Smooth muscle cell (in vitro differentiated cells): ENCODE results near the gene TNK2. TPM values are rescaled to one million over a fixed set of nuclear protein-coding genes. Genes with fewer than 3 reads are reported as not detected.
"Not testable (repeated sequence)": the region's sequence is repeated elsewhere in the genome, so short reads cannot be mapped to it uniquely, and the experiment has no call there.

Source experiments
- DNase-seq: peaks from one replicate; lab custom pipeline; 2025; ENCODE audit not compliant: unreplicated experiment; lab: John Stamatoyannopoulos, UW
- H2AFZ ChIP-seq: fragments of 200-600 bp; sonication (generic); 2 replicates; pipeline ENCODE4 v1.6.0; 2016; ENCODE audit warnings: antibody characterized with exemption, low read depth, mild to moderate bottlenecking
- H3F3A ChIP-seq: fragments of 200-600 bp; sonication (generic); 2 replicates; pipeline ENCODE4 v1.6.0; 2017; ENCODE audit warnings: antibody characterized with exemption, low read depth
- H3K27ac ChIP-seq: fragments of 200-600 bp; sonication (generic); 2 replicates; pipeline ENCODE4 v1.5.1; 2016; ENCODE audit warnings: low read depth, mild to moderate bottlenecking
- H3K27me3 ChIP-seq: fragments of 200-600 bp; sonication (generic); 2 replicates; pipeline ENCODE4 v1.6.1; 2016; ENCODE audit warnings: low read depth, mild to moderate bottlenecking
- H3K36me3 ChIP-seq: fragments of 200-600 bp; sonication (generic); 2 replicates; pipeline ENCODE4 v1.5.1; 2016; ENCODE audit warnings: low read depth
- H3K4me1 ChIP-seq: fragments of 200-600 bp; sonication (generic); 2 replicates; pipeline ENCODE4 v1.5.1; 2016; ENCODE audit warnings: low read depth
- H3K4me2 ChIP-seq: fragments of 200-600 bp; sonication (generic); 2 replicates; pipeline ENCODE4 v1.6.0; 2016; ENCODE audit warnings: mild to moderate bottlenecking
- H3K4me3 ChIP-seq: fragments of 200-600 bp; sonication (generic); 2 replicates; pipeline ENCODE4 v1.5.1; 2016; ENCODE audit warnings: mild to moderate bottlenecking
- H3K79me2 ChIP-seq: fragments of 200-600 bp; sonication (generic); 2 replicates; pipeline ENCODE4 v1.6.0; 2016; ENCODE audit warnings: low read depth, mild to moderate bottlenecking
- H3K9ac ChIP-seq: fragments of 200-600 bp; sonication (generic); 2 replicates; pipeline ENCODE4 v1.6.0; 2016; ENCODE audit warnings: low read depth
- H3K9me3 ChIP-seq: fragments of 200-600 bp; sonication (generic); replicated peaks from 2 replicates; pipeline ENCODE4 v1.5.1; 2016; ENCODE audit warnings: low read depth
- H4K20me1 ChIP-seq: fragments of 200-600 bp; sonication (generic); 2 replicates; pipeline ENCODE4 v1.6.0; 2016; ENCODE audit warnings: low read depth
- WGBS: methylation state at CpG from one replicate; pipeline ENCODE4 v1.1.7; 2016; ENCODE audit warnings: low lambda C conversion rate; 5-methylcytosine and 5-hydroxymethylcytosine counted together
- polyA plus RNA-seq: library from polyadenylated mRNA; unstranded; fragments of >200 nt; fragmentation: Nextera tagmentation; extraction: Ambion mirVana; gene quantifications from 2 replicates; pipeline ENCODE4 v1.2.1, GENCODE V29; 2016
- total RNA-seq: library from RNA; depleted of rRNA; stranded (reverse); fragments of >200 nt; gene quantifications from 2 replicates; pipeline ENCODE4 v1.2.3, GENCODE V29; 2014
- TF ChIP-seq, protein P1 (sequence below): fragments of 200-600 bp; sonication (generic); IDR thresholded peaks from 2 replicates; pipeline ENCODE4 v1.5.1; 2017; ENCODE audit warnings: borderline replicate concordance, mild to moderate bottlenecking, antibody characterized with exemption; ENCODE audit not compliant: insufficient read depth, poor library complexity, severe bottlenecking

Gene TNK2
- total and polyA plus RNA-seq, 2 experiments from 2014 or later: 2.8 to 10.6 TPM

DNA sequence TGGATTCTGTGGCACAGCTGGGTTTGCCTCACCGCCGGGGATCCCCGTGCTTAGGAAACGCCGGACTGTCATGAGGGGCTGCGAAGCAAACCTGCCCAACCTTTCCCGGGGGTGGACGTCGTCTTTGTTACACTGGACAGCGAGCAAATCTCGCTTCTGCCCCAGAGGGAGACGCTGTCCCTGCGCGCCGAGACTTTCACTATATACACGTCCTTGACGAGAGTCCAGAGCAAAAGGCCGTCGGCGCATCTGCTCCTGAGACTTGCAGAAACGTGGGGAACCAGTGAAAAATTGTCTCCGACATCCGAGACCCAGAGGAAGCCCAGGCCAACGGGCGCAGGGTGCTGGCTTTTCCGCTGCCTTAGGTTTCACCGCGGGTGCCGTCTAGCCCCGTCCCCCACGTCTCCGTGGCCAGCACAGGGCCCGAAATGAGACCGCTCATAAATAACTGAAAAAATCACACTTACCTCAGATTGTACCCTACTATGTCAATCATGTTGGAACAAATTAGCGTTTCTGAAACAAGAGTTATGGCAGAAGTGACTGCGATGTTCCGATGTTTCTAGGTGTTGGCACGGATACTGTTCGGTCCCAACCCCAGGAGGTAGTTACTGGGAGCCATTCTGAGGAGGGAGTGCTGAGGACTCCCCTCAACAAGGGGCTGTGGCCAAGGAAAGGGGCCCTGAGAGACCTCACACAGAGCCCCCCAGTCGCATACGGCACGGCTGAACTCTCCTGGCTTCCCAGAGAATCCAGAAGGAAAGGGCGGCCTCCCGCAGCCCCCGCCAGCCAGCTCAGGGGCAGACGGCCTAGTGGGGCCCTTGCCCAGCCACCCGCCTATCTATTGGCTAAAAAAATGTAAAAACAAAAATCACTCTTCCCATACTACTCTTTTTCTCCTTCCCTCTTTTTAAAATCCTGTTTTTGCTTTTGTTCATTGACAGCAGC, 82.2 kb downstream of the TNK2 start:
- no peak for DNase-seq
- 96% methylated on average over 47 of the region's 47 CpGs for WGBS

DNA sequence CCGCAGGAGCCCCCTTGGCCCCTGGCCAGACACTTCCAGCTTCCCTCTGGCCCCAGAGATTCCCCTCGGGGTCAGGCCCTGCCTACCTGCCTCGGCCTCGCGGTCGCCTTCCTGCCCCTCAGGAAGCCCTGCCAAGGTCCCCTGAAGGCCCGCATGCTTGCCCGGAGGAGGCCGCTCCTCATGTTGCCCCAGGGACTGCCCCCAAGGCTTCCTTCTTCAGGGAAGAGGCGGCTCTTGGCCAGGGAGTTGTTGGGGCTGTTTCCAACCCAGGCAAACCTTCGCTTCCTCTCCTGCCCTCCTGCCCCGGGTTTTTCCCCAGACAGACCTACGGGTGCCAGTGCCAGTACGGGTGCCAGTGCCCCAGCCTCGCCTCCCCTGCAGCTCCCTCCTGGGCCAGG, 83.2 kb downstream of the TNK2 start:
- Histone ChIP-seq H3K4me3 (no peak overlapping the region), H3F3A (no peaks in the 10 kb centered on the region), H3K9me3 (no peaks in the 10 kb centered on the region), H3K36me3 (no peaks in the 10 kb centered on the region), H3K4me1 (no peaks in the 10 kb centered on the region), H2AFZ (no peak overlapping the region), H3K4me2 (no peak overlapping the region), H3K27ac (no peak overlapping the region), H3K9ac (no peak overlapping the region), H4K20me1 (no peaks in the 10 kb centered on the region), H3K79me2 (no peaks in the 10 kb centered on the region), H3K27me3 (no peaks in the 10 kb centered on the region)
- 94% methylated on average over 15 of the region's 15 CpGs for WGBS
- DNase-seq: no peak
- TF ChIP-seq, protein P1, sequence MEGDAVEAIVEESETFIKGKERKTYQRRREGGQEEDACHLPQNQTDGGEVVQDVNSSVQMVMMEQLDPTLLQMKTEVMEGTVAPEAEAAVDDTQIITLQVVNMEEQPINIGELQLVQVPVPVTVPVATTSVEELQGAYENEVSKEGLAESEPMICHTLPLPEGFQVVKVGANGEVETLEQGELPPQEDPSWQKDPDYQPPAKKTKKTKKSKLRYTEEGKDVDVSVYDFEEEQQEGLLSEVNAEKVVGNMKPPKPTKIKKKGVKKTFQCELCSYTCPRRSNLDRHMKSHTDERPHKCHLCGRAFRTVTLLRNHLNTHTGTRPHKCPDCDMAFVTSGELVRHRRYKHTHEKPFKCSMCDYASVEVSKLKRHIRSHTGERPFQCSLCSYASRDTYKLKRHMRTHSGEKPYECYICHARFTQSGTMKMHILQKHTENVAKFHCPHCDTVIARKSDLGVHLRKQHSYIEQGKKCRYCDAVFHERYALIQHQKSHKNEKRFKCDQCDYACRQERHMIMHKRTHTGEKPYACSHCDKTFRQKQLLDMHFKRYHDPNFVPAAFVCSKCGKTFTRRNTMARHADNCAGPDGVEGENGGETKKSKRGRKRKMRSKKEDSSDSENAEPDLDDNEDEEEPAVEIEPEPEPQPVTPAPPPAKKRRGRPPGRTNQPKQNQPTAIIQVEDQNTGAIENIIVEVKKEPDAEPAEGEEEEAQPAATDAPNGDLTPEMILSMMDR: no peak

More for the DNA sequence above, 82.2 kb downstream of the TNK2 start:
- no peaks in the 10 kb centered on the region for H3K79me2 ChIP-seq
- H3F3A ChIP-seq: no peaks in the 10 kb centered on the region
- no peak overlapping the region for H3K9ac ChIP-seq
- H3K27ac ChIP-seq: no peak overlapping the region
- no peak overlapping the region for H2AFZ ChIP-seq
- no peaks in the 10 kb centered on the region for H4K20me1 ChIP-seq
- no peaks in the 10 kb centered on the region for H3K9me3 ChIP-seq
- no peaks in the 10 kb centered on the region for H3K27me3 ChIP-seq
- no peaks in the 10 kb centered on the region for H3K36me3 ChIP-seq
- no peak overlapping the region for H3K4me2 ChIP-seq
- no peaks in the 10 kb centered on the region for H3K4me1 ChIP-seq
- no peak overlapping the region for H3K4me3 ChIP-seq
- TF ChIP-seq, protein P1: no peak

DNA sequence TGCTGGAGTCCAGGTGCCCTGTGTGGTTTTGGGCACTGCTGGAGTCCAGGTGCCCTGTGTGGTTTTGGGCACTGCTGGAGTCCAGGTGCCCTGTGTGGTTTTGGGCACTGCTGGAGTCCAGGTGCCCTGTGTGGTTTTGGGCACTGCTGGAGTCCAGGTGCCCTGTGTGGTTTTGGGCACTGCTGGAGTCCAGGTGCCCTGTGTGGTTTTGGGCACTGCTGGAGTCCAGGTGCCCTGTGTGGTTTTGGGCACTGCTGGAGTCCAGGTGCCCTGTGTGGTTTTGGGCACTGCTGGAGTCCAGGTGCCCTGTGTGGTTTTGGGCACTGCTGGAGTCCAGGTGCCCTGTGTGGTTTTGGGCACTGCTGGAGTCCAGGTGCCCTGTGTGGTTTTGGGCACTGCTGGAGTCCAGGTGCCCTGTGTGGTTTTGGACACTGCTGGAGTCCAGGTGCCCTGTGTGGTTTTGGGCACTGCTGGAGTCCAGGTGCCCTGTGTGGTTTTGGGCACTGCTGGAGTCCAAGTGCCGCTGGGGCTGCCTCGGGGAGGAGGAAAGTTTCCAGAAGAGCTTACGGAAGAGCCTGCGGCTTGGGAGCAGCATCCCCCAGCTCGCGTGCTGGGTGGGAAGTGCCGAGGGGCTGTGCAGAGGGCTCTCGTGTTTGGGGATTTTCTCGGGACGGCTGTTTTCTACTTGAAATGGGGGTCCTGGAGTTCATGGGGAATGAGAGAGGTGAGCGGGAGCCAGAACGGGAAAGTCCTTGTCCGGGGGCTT, 83.7 kb downstream of the TNK2 start:
- not testable (repeated sequence) for H3K4me1 ChIP-seq, H3K79me2 ChIP-seq, H3K4me3 ChIP-seq, H3K4me2 ChIP-seq, H3K27ac ChIP-seq, H3F3A ChIP-seq, H3K27me3 ChIP-seq, H3K9ac ChIP-seq, DNase-seq, H3K36me3 ChIP-seq, H3K9me3 ChIP-seq, H2AFZ ChIP-seq, H4K20me1 ChIP-seq
- WGBS: 80% methylated on average over 13 of the region's 13 CpGs

DNA sequence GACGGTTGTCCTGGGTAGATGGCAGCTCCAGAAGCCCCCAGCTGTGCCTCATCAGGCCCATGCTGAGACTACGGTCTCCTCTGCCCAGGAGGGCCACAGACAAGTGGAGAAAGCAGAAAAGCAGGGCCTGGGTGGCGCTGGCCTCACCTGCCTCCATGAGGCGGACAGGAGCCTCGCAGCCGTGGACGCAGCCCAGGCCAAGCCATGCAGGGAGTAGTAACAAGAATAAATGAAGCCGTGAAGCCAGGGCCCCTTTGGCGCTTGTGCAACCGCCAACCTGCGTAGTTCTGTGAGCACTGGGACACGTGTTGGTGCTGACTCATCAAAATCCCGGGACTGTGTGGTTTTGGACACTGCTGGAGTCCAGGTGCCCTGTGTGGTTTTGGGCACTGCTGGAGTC, 84.4 kb downstream of the TNK2 start:
- Histone ChIP-seq H3K9ac (no peak overlapping the region), H3K4me1 (no peaks in the 10 kb centered on the region), H2AFZ (no peak overlapping the region), H4K20me1 (no peaks in the 10 kb centered on the region), H3K36me3 (no peaks in the 10 kb centered on the region), H3K27ac (no peak overlapping the region), H3K79me2 (no peaks in the 10 kb centered on the region), H3K9me3 (no peaks in the 10 kb centered on the region), H3K4me2 (no peak overlapping the region), H3K4me3 (no peak overlapping the region), H3K27me3 (no peaks in the 10 kb centered on the region), H3F3A (no peaks in the 10 kb centered on the region)
- WGBS: 84% methylated on average over 13 of the region's 13 CpGs
- TF ChIP-seq, protein P1: no peak
- DNase-seq: no peak
